Coronary artery (tissue), 2 donors: ENCODE results near the gene TIGD6.
"Not testable (repeated sequence)": the region's sequence is repeated elsewhere in the genome, so short reads cannot be mapped to it uniquely, and the experiment has no call there.

Experiments
- DNase-seq: peaks from one replicate; pipeline ENCODE4 v3.0.0-alpha.2; 2017; ENCODE audit warnings: low spot score
- H3K27ac ChIP-seq, 2 donors: fragments of 200-600 bp; sonication (generic); one replicate each; pipeline ENCODE4 v1.5.1; 2016 to 2019
- H3K4me3 ChIP-seq: fragments of 200-600 bp; sonication (generic); 2 replicates; pipeline ENCODE4 v1.5.1; 2016; ENCODE audit warnings: mild to moderate bottlenecking, moderate library complexity
- TF ChIP-seq, protein P1 (sequence below): fragments of 200-600 bp; sonication (generic); IDR thresholded peaks from one replicate; pipeline ENCODE4 v1.5.1; 2019; ENCODE audit warnings: antibody characterized with exemption

TIGD6 gene

GRCh38 chr5:150038547-150038946 lies 38.1 kb upstream of the TIGD6 start:
- TF ChIP-seq, protein P1, sequence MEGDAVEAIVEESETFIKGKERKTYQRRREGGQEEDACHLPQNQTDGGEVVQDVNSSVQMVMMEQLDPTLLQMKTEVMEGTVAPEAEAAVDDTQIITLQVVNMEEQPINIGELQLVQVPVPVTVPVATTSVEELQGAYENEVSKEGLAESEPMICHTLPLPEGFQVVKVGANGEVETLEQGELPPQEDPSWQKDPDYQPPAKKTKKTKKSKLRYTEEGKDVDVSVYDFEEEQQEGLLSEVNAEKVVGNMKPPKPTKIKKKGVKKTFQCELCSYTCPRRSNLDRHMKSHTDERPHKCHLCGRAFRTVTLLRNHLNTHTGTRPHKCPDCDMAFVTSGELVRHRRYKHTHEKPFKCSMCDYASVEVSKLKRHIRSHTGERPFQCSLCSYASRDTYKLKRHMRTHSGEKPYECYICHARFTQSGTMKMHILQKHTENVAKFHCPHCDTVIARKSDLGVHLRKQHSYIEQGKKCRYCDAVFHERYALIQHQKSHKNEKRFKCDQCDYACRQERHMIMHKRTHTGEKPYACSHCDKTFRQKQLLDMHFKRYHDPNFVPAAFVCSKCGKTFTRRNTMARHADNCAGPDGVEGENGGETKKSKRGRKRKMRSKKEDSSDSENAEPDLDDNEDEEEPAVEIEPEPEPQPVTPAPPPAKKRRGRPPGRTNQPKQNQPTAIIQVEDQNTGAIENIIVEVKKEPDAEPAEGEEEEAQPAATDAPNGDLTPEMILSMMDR = no peak
- Histone ChIP-seq H3K4me3 (no peak overlapping the region), H3K27ac (no peak overlapping the region)
- no peak for DNase-seq

DNA sequence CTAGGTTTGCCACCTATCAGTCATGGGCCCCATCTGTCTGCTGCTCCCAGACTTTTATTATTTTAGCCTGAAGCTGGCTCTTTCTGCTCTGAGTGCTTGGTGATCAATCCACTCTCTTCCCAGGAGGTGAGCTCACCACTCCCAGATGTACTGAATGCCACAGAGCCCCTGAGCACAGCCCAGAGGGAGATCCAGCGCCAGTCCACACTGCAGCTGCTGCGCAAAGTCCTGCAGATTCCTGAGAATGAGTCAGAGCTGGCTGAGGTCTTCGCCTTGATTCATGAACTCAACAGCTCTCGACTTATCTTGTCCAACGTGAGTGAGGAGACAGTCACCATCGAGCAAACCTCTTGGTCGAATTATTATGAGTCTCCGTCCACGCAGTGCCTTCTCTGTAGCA lies 36.1 kb upstream of the TIGD6 start:
- H3K4me3 ChIP-seq = no peak overlapping the region
- no peak for DNase-seq
- H3K27ac ChIP-seq = peak overlapping the region; percentile 16 to 46
- TF ChIP-seq, protein P1 = no peak

DNA sequence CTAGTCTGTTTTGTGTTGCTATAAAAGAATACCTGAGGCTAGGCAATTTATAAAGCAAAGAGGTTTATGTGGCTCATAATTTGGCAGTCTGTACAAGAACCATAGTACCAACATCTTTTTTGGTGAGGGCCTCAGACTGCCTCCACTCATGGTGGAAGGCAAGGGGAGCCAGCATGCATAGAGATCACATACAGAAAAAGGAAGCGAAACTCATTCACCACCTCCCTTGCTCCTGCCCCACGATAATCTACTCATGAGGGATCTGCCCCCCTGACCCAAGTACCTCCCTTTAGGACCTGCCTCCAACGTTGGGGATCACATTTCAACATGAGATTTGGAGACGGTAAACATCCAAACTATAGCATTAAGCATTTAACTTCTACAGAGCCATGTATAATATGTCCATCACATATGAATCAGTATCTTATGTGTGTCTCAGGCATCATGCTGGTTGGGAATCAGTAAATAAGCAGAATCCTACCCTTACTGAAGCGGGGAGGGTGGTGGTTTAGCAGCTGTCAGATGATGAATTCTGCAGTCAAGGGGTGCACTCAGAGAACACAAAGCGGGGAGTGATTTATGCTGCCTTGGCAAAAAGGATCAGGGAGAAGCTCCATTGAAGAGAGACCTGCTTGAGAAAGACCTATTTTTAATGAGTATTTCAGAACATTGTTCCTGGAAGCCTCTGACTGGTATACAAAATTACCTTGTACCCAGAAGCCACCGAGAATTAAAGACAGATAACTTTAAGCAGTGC lies 34.9 kb upstream of the TIGD6 start:
- Histone ChIP-seq H3K4me3 (no peak overlapping the region), H3K27ac (no peak overlapping the region)
- TF ChIP-seq, protein P1 = no peak
- DNase-seq = no peak

DNA sequence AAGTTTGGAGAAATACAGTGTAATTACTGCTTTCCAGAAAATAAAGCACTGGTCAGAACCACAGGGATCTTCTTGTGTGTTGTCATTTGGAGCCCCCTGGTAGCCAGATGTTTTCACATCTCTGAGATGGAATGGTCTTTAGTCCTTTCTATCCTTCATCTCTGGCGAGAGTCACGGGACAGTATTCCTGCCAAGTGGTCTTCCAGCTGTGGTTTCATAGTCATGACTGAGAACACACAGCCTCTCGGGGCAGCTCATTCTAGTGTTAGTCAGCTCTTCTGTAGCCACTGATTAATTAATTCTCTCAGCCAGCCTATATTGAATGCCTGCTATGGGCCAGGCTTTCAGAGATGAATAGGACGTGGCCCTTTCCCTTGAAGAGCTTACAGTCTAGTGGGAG lies 34.2 kb upstream of the TIGD6 start:
- Histone ChIP-seq H3K4me3 (no peak overlapping the region), H3K27ac (no peak overlapping the region)
- TF ChIP-seq, protein P1 = no peak
- DNase-seq = no peak

- Histone ChIP-seq H3K4me3 (no peak overlapping the region), H3K27ac (no peak overlapping the region)
- DNase-seq = no peak
- TF ChIP-seq, protein P1 = no peak
Measured at GRCh38 chr5:150033334-150033733, 32.9 kb upstream of the TIGD6 start.

GRCh38 chr5:150028047-150028446 lies 27.6 kb upstream of the TIGD6 start:
- not testable (repeated sequence) for DNase-seq, H3K4me3 ChIP-seq, H3K27ac ChIP-seq

- no peak overlapping the region for H3K27ac ChIP-seq
- no peak for DNase-seq
- no peak overlapping the region for H3K4me3 ChIP-seq
- TF ChIP-seq, protein P1 = no peak
Measured at GRCh38 chr5:150026682-150027172, 26.3 kb upstream of the TIGD6 start.
